ENCODE measurements around the gene WBP1L.

Gene WBP1L

GRCh38 chr10:102759497-102760210 lies 15.9 kb downstream of the WBP1L start:
- no peak for DNase-seq

GRCh38 chr10:102761981-102762380 lies 18.2 kb downstream of the WBP1L start:
- no peak for DNase-seq

- DNase-seq: no peak
These were observed 18.8 kb downstream of the WBP1L start for GRCh38 chr10:102762401-102763015.

GRCh38 chr10:102763037-102763607 lies 19.4 kb downstream of the WBP1L start:
- DNase-seq: no peak

GRCh38 chr10:102764470-102765161 lies 20.9 kb downstream of the WBP1L start:
- DNase-seq: no peak

- no peak for DNase-seq
These were observed 21.6 kb downstream of the WBP1L start for GRCh38 chr10:102765336-102765735.

- DNase-seq: no peak
These were observed 23.8 kb downstream of the WBP1L start for GRCh38 chr10:102767428-102768160.

- DNase-seq: no peak
These were observed 25.8 kb downstream of the WBP1L start for GRCh38 chr10:102769375-102770107.

- DNase-seq: no peak
These were observed 26.3 kb downstream of the WBP1L start for GRCh38 chr10:102770108-102770482.

GRCh38 chr10:102770792-102771191 lies 27.0 kb downstream of the WBP1L start:
- no peak for DNase-seq

GRCh38 chr10:102773320-102773719 lies 29.6 kb downstream of the WBP1L start:
- no peak for DNase-seq

GRCh38 chr10:102773986-102774385 lies 30.2 kb downstream of the WBP1L start:
- no peak for DNase-seq

GRCh38 chr10:102775201-102775934 lies 31.6 kb downstream of the WBP1L start:
- no peak for DNase-seq

GRCh38 chr10:102775935-102776669 lies 32.4 kb downstream of the WBP1L start:
- no peak for DNase-seq

GRCh38 chr10:102776779-102777456 lies 33.2 kb downstream of the WBP1L start:
- no peak for DNase-seq

- DNase-seq: no peak
These were observed 34.1 kb downstream of the WBP1L start for GRCh38 chr10:102777711-102778453.

- no peak for DNase-seq
These were observed 35.0 kb downstream of the WBP1L start for GRCh38 chr10:102778781-102779180.

GRCh38 chr10:102779680-102780526 lies 36.2 kb downstream of the WBP1L start:
- no peak for DNase-seq

- no peak for DNase-seq
These were observed 36.7 kb downstream of the WBP1L start for GRCh38 chr10:102780527-102780808.

All from activated CD4-positive, alpha-beta T cell treated with anti-CD3 and anti-CD28 coated beads for 1 hour (primary cell).